Sigmoid colon (tissue), 3 donors: ENCODE data around the gene WDR87.

ENCODE experiments used
- CTCF ChIP-seq, 4 experiments: fragments of 450-650 bp in 3 of 4; fragments of 200-600 bp in 1 of 4; IDR thresholded peaks; one replicate each; pipeline ENCODE4 v1.5.1; 2016 to 2019; ENCODE audit warnings: antibody characterized with exemption in 4 of 4, mild to moderate bottlenecking in 3 of 4, moderate library complexity in 2 of 4
- POLR2A ChIP-seq, 2 donors: fragments of 450-650 bp; IDR thresholded peaks; one replicate each; pipeline ENCODE4 v1.6.1; 2016; ENCODE audit warnings: antibody characterized with exemption in 2 of 2, mild to moderate bottlenecking in 2 of 2, moderate library complexity in 2 of 2

DNA sequence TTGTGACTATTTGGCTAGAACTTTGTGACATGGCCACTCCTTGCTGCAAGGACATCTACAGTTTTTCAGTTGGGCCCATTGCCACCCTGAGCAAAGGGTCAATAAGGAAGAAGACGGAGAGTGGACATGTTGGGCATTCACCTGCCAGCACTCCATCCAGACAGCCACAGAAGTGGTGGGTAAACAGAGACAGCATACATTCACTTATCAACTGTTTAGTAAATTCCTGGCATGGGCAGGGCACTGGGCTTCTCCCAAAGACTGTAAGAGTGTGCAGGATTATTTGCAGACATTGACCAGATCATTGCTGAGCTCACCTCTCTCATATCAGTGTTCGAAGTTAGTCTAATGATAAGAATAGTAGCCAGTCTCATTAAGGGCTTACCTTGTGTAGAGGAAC, 29.8 kb upstream of the WDR87 start:
- no peak for TF ChIP-seq CTCF (IDR thresholded peaks at IDR 0.05)
- TF ChIP-seq POLR2A (IDR thresholded peaks at IDR 0.05) = no peak
